ENCODE data around the gene KLF11.
A peak's percentile ranks its signal among the peaks of the same experiment; 100 is the strongest.

Gene KLF11

DNA sequence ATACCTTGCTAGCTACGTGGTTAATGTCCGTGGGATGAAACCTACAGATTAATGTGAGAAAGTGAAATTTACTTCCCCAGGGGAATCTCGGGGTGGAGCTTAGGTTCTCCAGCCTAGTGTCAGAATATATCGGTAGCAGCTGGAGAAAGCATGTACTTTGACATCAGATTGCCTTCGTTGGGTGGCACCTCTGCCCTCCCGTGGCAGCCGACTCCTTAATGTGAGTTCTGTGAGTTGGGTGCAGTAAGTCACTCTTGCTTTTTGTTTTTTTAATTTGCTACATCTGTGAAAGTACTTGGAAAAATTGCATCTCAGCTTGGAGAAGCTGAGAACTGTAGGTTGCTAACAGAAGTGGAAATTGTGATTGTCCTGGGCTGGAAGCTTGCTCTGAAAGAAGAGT, 3.6 kb downstream of the KLF11 start:
- Histone ChIP-seq H2AFZ (ENCODE audit: low read depth, low read length) (no peak overlapping the region), H3K27me3 (ENCODE audit: insufficient read depth, low read length) (no peaks in the 10 kb centered on the region), H3K4me3 (ENCODE audit: low read length) (no peak overlapping the region), H3K36me3 (ENCODE audit: insufficient read depth, low read length) (peaks cover 30% of the 10 kb centered on the region), H3K4me1 (ENCODE audit: insufficient read depth, low read length) (peaks cover 12% of the 10 kb centered on the region), H3K9me3 (ENCODE audit: low read length) (no peaks in the 10 kb centered on the region)

GRCh38 chr2:10047616-10048500, 4.5 kb downstream of the KLF11 start:
- Histone ChIP-seq H3K36me3 (ENCODE audit: insufficient read depth, low read length) (peaks cover 40% of the 10 kb centered on the region), H3K27me3 (ENCODE audit: insufficient read depth, low read length) (no peaks in the 10 kb centered on the region), H3K4me3 (ENCODE audit: low read length) (no peak overlapping the region), H3K9me3 (ENCODE audit: low read length) (no peaks in the 10 kb centered on the region), H2AFZ (ENCODE audit: low read depth, low read length) (no peak overlapping the region), H3K4me1 (ENCODE audit: insufficient read depth, low read length) (peaks cover 3% of the 10 kb centered on the region)

DNA sequence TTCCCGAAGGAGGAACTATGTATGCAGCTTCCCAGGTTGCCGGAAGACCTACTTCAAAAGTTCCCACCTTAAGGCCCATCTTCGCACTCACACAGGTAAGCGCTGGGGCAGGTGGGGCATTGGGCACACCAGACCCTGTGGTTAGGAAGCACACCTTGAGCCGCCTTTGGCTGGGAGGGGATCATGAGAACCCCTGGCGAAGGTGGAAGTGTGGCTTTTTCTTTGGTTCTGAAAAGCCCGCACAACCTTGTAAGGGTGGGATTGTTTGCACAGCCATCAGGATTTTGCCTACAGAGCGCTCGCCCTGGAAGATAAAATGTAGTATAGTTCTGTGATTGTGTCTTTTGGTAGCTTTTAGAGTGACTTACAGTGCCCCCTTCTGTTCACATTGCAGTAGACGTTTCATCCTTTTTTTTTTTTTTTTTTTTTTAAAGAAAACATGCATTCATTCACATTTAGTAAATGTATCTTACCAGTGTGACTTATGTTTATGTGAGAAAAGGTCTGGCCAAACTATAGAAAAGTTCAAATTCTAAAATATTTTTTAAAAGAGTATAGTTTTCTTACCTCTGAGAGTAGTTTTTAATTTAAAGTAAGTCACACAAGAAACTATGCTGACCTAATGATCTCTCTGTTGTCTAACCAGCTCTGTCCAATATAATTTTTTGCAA, 5.3 kb downstream of the KLF11 start:
- Histone ChIP-seq H3K36me3 (ENCODE audit: insufficient read depth, low read length) (peaks cover 47% of the 10 kb centered on the region), H3K27me3 (ENCODE audit: insufficient read depth, low read length) (no peaks in the 10 kb centered on the region), H3K4me3 (ENCODE audit: low read length) (no peak overlapping the region), H2AFZ (ENCODE audit: low read depth, low read length) (no peak overlapping the region), H3K9me3 (ENCODE audit: low read length) (no peaks in the 10 kb centered on the region), H3K4me1 (ENCODE audit: insufficient read depth, low read length) (peaks cover 3% of the 10 kb centered on the region)

GRCh38 chr2:10052216-10052615, 8.9 kb downstream of the KLF11 start:
- no peaks in the 10 kb centered on the region for H3K27me3 ChIP-seq (ENCODE audit: insufficient read depth, low read length)
- H2AFZ ChIP-seq (ENCODE audit: low read depth, low read length), result no peak overlapping the region
- peaks cover 9% of the 10 kb centered on the region for H3K4me1 ChIP-seq (ENCODE audit: insufficient read depth, low read length)
- H3K36me3 ChIP-seq (ENCODE audit: insufficient read depth, low read length), result peaks cover 54% of the 10 kb centered on the region
- H3K9me3 ChIP-seq (ENCODE audit: low read length), result no peaks in the 10 kb centered on the region
- no peak overlapping the region for H3K4me3 ChIP-seq (ENCODE audit: low read length)

DNA sequence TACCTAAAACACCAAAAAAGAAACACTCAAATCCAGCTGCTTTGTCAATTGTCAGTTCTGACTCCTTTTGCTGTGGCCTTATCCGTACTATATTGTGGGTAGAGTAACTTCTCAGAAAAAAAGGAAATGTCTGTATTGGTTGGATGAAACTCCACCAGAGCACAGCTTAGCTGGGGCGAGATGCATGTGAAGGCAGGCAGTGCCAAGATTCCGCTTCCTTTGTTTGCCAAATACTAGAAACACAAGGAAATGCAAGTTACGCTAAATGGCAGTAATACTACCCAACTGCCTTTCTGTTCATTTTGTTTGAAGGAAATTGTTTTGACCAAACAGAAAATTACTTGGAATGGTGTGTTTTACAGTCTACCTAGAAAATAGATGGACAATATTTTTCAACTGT, 10.0 kb downstream of the KLF11 start:
- Histone ChIP-seq H3K36me3 (ENCODE audit: insufficient read depth, low read length) (peaks cover 46% of the 10 kb centered on the region), H2AFZ (ENCODE audit: low read depth, low read length) (no peak overlapping the region), H3K4me3 (ENCODE audit: low read length) (no peak overlapping the region), H3K4me1 (ENCODE audit: insufficient read depth, low read length) (peaks cover 15% of the 10 kb centered on the region), H3K27me3 (ENCODE audit: insufficient read depth, low read length) (no peaks in the 10 kb centered on the region), H3K9me3 (ENCODE audit: low read length) (no peaks in the 10 kb centered on the region)

DNA sequence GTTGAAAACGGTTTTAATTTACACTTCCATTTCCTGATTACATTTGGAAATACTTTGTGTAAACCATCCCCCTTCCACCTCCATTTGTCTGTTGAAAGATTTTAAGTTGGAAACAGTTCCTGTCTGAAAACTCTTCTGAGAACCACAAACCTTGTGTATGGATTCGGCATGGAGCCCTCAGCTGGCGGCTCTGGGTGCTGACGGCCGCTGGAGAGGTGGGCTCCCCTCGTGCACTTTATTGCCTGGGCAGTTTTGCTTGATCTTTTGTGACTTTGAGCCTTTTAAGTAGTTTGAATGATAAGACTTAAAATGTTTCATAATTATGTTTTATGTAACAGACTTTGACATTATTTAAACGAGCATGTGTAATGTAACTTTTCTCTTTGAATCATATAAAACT, 11.1 kb downstream of the KLF11 start:
- peaks cover 37% of the 10 kb centered on the region for H3K36me3 ChIP-seq (ENCODE audit: insufficient read depth, low read length)
- no peak overlapping the region for H2AFZ ChIP-seq (ENCODE audit: low read depth, low read length)
- peaks cover 15% of the 10 kb centered on the region for H3K4me1 ChIP-seq (ENCODE audit: insufficient read depth, low read length)
- H3K27me3 ChIP-seq (ENCODE audit: insufficient read depth, low read length), result no peaks in the 10 kb centered on the region
- H3K4me3 ChIP-seq (ENCODE audit: low read length), result no peak overlapping the region
- no peaks in the 10 kb centered on the region for H3K9me3 ChIP-seq (ENCODE audit: low read length)

- H3K9me3 ChIP-seq (ENCODE audit: low read length), result no peaks in the 10 kb centered on the region
- peaks cover 33% of the 10 kb centered on the region for H3K36me3 ChIP-seq (ENCODE audit: insufficient read depth, low read length)
- peaks cover 15% of the 10 kb centered on the region for H3K4me1 ChIP-seq (ENCODE audit: insufficient read depth, low read length)
- no peaks in the 10 kb centered on the region for H3K27me3 ChIP-seq (ENCODE audit: insufficient read depth, low read length)
- H2AFZ ChIP-seq (ENCODE audit: low read depth, low read length), result no peak overlapping the region
- H3K4me3 ChIP-seq (ENCODE audit: low read length), result no peak overlapping the region
Measured at GRCh38 chr2:10054976-10055375, 11.6 kb downstream of the KLF11 start.

DNA sequence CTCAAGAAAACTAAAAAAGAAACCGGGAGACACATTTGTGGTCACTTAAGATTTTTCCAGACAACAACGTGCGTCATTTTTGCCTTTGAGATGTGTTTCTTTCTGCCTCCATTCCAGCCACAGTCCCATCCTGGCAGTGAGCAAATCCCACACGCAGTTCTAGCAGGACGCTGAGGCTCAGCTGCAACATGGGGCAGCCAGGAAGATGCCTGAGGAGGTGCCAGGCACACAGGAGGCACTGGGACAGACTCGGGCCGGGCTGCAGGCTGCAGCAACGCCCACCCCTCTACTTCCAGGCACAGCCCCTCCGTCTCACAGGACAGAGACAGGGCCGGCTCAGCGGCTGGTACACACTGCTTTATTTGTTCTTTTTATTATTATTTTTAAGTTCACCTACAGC, 13.1 kb downstream of the KLF11 start:
- H2AFZ ChIP-seq (ENCODE audit: low read depth, low read length), result no peak overlapping the region
- H3K36me3 ChIP-seq (ENCODE audit: insufficient read depth, low read length), result peaks cover 33% of the 10 kb centered on the region
- no peak overlapping the region for H3K4me3 ChIP-seq (ENCODE audit: low read length)
- no peaks in the 10 kb centered on the region for H3K9me3 ChIP-seq (ENCODE audit: low read length)
- H3K4me1 ChIP-seq (ENCODE audit: insufficient read depth, low read length), result peaks cover 15% of the 10 kb centered on the region
- no peaks in the 10 kb centered on the region for H3K27me3 ChIP-seq (ENCODE audit: insufficient read depth, low read length)

- Histone ChIP-seq H2AFZ (ENCODE audit: low read depth, low read length) (peak overlapping the region; percentile 17), H3K36me3 (ENCODE audit: insufficient read depth, low read length) (peaks cover 26% of the 10 kb centered on the region), H3K4me1 (ENCODE audit: insufficient read depth, low read length) (peaks cover 15% of the 10 kb centered on the region), H3K9me3 (ENCODE audit: low read length) (no peaks in the 10 kb centered on the region), H3K4me3 (ENCODE audit: low read length) (peak overlapping the region; percentile 19), H3K27me3 (ENCODE audit: insufficient read depth, low read length) (no peaks in the 10 kb centered on the region)
Measured at GRCh38 chr2:10057231-10058107, 14.1 kb downstream of the KLF11 start.

GRCh38 chr2:10058251-10059015, 15.1 kb downstream of the KLF11 start:
- no peak overlapping the region for H3K4me3 ChIP-seq (ENCODE audit: low read length)

GRCh38 chr2:10059016-10059351, 15.6 kb downstream of the KLF11 start:
- no peaks in the 10 kb centered on the region for H3K9me3 ChIP-seq (ENCODE audit: low read length)
- no peak overlapping the region for H3K4me3 ChIP-seq (ENCODE audit: low read length)
- H3K4me1 ChIP-seq (ENCODE audit: insufficient read depth, low read length), result peaks cover 15% of the 10 kb centered on the region
- no peaks in the 10 kb centered on the region for H3K27me3 ChIP-seq (ENCODE audit: insufficient read depth, low read length)
- no peak overlapping the region for H2AFZ ChIP-seq (ENCODE audit: low read depth, low read length)
- H3K36me3 ChIP-seq (ENCODE audit: insufficient read depth, low read length), result peaks cover 12% of the 10 kb centered on the region

More at GRCh38 chr2:10058251-10059015, 15.1 kb downstream of the KLF11 start:
- Histone ChIP-seq H3K36me3 (ENCODE audit: insufficient read depth, low read length) (peaks cover 16% of the 10 kb centered on the region), H3K27me3 (ENCODE audit: insufficient read depth, low read length) (no peaks in the 10 kb centered on the region), H3K4me1 (ENCODE audit: insufficient read depth, low read length) (peaks cover 15% of the 10 kb centered on the region), H3K9me3 (ENCODE audit: low read length) (no peaks in the 10 kb centered on the region), H2AFZ (ENCODE audit: low read depth, low read length) (no peak overlapping the region)

- no peaks in the 10 kb centered on the region for H3K27me3 ChIP-seq (ENCODE audit: insufficient read depth, low read length)
- no peaks in the 10 kb centered on the region for H3K9me3 ChIP-seq (ENCODE audit: low read length)
- peaks cover 6% of the 10 kb centered on the region for H3K36me3 ChIP-seq (ENCODE audit: insufficient read depth, low read length)
- peaks cover 15% of the 10 kb centered on the region for H3K4me1 ChIP-seq (ENCODE audit: insufficient read depth, low read length)
- no peak overlapping the region for H3K4me3 ChIP-seq (ENCODE audit: low read length)
- no peak overlapping the region for H2AFZ ChIP-seq (ENCODE audit: low read depth, low read length)
Measured at GRCh38 chr2:10059552-10060335, 16.4 kb downstream of the KLF11 start.
